OCI-M2 (cell line): Measurements from ENCODE around the gene ATG7.

Source experiments
- DNase-seq: peaks from one replicate; lab custom pipeline; 2025; ENCODE audit not compliant: unreplicated experiment; lab: John Stamatoyannopoulos, UW

The ATG7 gene

GRCh38 chr3:11534011-11534792 lies 262.0 kb downstream of the ATG7 start:
- no peak for DNase-seq

DNA sequence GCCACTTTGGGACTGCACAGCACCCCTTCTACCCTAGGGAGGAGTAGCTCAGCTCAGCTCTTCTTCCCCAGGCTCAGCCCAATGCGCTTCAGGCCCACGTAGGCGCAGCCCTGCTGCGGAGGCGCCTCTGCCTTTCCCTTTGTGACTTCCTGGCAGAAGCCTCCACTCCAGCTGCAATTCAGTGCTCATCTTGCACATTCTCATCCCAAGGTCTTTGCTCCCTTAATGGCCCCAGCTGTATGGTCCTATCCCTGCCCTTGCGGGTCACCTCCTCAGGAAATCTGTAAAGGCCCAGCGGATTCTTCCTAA lies 262.6 kb downstream of the ATG7 start:
- no peak for DNase-seq

DNA sequence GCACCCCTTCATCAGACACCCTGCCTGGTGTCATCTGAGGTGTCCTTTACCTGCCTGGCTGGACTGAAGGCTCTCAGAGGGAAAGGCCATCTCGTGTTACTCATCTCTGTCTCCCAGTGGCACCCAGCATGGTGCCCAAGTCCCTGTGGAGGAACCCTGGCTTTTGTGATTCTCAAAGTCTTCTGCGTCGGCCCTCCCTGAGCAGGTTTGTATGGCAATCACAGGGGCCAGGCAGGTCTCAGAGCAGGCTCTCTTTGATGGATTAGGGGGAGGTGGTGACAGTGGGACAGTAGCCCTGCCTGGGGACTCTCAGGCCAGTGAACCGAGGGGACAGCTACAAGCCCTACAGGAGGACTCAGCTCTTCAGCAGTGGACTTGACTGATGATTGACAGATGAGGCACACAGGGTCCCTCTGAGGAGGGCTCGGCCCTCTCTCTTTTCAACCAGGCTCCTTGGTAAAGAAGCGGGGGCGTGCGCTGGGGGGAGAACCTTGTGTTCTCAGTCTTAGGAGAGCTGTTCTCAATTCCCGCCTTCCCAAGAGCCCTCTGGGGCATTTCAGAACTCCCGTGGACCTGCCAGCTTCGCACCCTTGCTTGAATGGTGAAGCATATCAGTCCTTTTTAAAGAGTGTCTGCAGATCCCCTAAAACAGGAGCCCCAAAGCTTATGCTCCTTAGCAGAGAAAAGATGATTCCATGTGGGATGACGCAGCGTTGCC lies 263.2 kb downstream of the ATG7 start:
- DNase-seq = no peak

- no peak for DNase-seq
Observed at GRCh38 chr3:11536132-11536935, 264.1 kb downstream of the ATG7 start.

GRCh38 chr3:11536936-11537612 lies 264.9 kb downstream of the ATG7 start:
- no peak for DNase-seq

- no peak for DNase-seq
Observed at GRCh38 chr3:11538581-11538980, 266.4 kb downstream of the ATG7 start.

DNA sequence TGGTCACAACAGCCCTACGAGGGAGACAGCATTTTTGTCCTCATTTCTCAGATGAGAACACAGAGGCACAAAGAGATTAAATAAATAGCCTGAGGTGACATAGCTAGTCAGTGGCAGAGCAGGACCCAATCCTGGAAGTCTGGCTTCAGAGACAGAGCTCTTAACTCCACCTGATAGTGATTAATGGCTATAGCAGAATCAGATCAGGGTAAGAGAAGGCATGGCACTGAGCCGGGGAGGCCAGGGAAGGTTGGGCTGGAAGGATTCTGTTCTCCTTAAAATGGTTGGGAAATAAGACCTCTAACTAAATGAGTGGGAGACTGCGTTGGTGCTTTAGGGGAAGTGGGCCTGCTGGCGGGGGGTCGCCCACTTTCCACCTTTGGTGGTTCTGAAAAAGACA lies 267.0 kb downstream of the ATG7 start:
- DNase-seq = no peak

DNA sequence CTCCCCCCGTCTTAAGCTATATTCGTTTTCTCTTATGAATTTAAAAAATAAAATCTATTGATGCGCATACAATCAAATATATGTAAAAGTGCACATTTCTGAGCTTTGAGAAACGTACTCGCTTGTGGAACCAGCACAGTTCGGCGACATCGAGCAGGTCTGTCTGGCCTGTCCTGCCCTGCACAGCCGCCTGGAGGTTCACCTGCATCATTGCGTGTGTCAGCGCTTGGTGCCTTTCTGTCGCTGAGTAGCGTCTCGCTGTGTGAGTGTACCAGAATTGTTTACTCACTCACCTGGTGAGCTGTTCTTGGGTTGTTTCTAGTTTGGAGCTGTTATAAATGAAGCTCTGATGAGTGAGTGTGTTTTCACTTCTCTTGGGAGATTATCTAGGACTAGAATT lies 267.5 kb downstream of the ATG7 start:
- no peak for DNase-seq

DNA sequence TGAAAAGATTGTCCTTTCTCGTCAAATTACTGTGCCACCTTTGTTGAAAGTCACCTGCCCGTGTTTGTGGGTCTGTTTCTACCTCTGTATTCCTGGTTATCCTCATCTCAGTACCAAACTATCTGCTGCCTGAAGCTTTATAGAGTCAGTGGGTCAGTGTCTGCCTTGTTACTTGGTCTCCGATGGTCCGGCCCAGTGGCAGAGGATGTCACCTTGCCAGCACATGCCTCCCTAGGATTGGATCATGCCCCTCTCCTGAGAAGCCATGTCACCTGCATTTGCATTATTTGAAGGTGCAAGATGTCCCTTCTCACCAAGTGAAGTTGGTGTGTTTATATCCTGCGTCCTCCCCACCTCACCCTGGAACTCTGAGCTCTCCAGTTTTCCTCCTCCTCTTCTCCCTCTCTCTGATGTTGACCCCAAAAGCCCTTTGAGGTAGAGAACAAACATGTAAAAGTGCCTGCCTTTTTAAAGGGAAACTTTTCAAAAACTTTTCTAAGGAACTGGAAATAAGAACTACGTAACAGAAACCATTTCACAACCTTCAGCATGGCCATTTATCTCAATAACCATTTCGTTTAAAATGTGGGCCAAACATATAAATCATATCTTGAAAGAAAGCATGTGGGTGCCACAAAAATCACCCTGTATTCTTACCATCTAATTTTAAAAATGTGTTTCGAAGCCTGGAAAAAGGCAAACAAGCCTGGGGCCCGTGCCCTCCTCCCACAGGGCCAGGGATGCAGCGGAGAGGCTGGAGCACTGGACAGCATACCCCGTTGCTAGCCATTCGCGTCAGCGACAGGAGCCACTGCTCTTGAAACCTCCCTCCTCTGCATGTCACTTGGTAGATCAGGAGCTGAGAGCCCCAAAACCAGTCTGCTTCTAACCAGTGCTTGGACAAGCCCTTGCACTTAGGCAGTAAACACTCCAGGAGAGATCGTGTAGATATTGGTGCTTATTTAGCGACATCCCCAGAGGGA lies 269.4 kb downstream of the ATG7 start:
- no peak for DNase-seq

- DNase-seq = no peak
Observed at GRCh38 chr3:11542551-11542950, 270.4 kb downstream of the ATG7 start.

DNA sequence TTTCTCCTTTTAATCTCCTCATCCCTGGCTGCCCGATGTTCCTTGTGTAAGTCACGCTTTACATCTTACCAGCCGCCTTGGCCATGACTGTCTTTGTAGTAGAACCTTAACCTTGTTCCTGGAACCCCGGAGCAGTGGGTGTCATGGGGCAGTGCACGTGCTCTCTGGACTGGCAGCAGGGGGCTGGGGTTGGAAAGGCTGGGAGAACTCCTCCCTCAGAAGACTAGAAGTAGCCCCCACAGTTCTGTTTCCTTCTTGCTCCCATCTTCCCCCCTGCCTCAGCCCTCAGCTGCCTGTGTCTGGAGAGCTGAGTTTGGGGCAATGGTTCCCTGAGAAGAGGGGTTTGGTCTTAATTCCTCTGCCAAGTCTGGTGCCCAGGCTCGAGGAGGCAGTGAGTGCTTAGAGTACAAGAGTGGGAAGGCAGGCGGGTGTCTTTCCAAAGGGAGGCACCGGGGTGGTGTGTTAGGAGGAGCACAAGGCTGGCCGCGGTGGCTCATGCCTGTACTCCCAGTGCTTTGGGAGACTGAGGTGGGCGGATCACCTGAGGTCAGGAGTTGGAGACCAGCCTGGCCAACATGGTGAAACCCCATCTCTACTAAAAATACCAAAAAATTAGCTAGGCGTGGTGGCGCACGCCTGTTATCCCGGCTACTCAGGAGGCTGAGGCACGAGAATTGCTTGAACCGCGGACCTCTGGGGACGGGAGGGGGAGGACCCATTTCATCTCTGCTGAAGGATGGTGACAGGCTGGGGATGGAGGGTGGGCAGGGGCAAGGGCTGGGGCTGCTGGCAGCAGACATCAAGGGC lies 271.1 kb downstream of the ATG7 start:
- DNase-seq = no peak

GRCh38 chr3:11543948-11544387 lies 271.8 kb downstream of the ATG7 start:
- no peak for DNase-seq

- DNase-seq = no peak
Observed at GRCh38 chr3:11544412-11545181, 272.4 kb downstream of the ATG7 start.

DNA sequence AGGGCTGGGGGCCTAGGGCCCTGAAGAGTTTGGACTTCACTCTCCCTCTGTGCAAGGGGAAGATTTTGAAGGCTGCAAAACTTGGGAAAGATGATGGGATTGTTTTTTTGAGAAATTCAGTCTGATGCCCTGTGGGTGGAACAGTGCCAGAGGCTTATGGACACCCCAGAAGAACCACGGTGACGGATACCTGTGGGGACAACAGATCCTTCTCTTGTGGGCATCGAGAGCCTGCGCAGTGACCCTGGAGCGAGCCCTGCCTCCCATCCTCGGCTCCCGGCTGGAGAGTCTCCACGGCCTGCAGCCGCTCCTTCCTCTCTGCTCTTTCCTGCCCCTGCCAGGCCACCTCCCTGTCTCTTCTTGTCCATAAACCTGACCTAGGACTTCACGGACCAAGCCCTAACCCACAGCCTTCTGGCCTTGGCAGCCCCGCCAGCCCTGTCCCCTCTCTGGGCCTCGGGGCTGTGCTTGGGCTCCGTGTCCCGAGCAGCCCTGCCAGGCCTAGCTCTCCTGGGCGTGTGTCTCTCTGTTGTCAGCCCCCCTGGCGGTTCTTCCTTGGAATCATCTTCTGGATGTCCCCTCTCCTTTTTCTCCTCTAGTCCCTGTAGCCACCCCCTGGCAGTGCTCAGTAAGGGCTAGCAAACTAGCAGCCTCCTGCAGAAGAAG lies 273.1 kb downstream of the ATG7 start:
- DNase-seq = no peak

DNA sequence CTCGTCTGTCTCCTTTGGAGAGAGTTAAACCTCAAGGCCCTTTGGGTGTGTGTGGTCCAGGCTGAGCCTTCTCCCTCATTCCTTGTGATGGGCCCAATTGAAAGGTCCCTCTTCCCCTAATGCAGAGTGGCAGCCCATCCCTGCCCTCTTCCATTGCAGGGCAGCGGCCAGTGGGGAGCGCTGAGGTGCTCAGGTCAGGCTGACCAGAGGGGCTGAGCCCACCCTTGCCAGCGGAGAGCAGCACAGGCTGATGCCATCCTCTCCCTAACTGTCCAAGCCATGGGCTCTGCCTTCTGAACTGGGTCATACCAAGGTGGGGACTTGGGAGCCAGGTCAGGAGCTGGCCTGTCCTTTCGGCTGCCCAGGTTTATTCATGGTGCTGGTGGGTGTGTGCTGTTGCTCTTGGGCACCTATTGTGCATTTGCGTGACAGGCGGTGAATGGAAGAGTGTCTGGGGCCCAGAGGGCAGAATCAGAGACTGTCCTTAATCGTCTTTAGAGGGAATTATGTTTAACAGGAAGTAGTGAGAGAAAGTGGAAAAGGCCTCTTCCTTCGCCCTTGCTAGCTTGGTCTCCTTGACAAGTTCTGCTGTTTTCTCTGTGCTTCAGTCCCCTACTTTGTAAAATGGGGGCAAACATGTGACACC lies 274.6 kb downstream of the ATG7 start:
- no peak for DNase-seq

- DNase-seq = no peak
Observed at GRCh38 chr3:11547498-11547897, 275.3 kb downstream of the ATG7 start.

DNA sequence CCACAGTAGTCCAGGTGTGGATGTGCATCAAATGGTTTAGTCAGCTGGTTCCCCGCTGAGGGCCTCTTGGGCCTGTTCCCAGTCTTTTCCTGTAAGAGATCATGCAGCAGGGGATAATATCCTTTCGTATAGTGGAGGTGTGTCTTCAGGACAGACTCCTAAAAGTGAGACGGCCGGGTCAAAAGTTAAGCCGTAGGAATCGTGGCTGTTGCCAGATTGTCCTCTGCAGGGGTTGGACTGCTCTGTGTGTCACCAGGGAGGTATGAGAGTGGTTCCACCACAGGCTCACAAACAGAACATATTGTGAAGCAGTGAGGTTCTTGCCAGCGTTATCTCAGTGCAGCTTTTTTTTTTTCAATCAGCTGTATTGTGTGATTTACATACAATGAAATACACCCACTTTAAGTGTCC lies 276.5 kb downstream of the ATG7 start:
- DNase-seq = no peak
